Measurements from ENCODE around the gene CTDSPL.
"Not testable (repeated sequence)": the region's sequence is repeated elsewhere in the genome, so short reads cannot be mapped to it uniquely, and the experiment has no call there.

Gene CTDSPL

DNA sequence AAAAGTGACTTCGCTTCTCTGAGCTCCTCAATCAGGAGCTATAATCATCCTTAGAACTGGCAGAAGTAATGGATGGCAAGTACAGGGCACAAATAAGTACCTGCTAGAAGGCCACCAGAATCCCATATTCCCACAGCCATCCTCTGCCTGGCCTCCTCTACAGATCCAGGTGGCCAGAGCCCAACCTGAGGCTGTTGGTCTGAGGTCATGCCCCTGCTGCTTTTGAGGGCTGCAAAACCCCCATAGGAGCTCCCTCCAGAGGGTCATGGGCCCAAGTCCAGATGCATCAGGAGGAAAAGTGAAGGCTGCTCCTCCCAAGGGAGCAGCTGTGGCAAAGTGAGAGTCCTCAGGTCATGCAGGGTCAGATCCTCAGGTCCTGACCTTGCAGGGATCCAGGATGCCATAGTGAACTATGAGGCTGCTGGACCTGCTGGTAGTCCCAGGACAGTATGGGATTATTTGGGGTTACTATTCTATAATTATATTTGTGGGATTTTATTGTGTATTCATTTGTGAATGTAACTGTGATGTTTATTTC is 170.7 kb downstream of the CTDSPL start:
- DNase-seq (ENCODE audit: low read depth): no peak

DNA sequence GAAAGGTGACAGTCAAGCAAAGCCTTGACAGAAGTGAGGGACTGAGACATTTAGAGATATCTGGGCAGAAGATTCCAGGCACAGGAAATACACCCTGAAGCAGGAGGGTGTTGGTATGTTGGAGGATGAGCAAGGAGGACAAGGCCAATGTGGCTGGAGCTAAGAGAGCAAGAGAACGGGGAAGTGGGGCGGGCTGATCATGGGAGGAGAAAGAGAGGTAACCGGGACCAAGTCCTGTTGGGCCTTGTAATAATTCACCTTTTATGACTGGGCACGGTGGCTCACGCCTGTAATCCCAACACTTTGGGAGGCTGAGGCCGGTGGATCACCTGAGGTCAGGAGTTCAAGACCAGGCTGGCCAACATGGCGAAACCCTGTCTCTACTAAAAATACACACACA is 171.9 kb downstream of the CTDSPL start:
- DNase-seq (ENCODE audit: low read depth); H3K4me3 ChIP-seq (ENCODE audit: low read depth, low read length): not testable (repeated sequence)

More for the DNA sequence above, 170.7 kb downstream of the CTDSPL start:
- TF ChIP-seq, protein P1, sequence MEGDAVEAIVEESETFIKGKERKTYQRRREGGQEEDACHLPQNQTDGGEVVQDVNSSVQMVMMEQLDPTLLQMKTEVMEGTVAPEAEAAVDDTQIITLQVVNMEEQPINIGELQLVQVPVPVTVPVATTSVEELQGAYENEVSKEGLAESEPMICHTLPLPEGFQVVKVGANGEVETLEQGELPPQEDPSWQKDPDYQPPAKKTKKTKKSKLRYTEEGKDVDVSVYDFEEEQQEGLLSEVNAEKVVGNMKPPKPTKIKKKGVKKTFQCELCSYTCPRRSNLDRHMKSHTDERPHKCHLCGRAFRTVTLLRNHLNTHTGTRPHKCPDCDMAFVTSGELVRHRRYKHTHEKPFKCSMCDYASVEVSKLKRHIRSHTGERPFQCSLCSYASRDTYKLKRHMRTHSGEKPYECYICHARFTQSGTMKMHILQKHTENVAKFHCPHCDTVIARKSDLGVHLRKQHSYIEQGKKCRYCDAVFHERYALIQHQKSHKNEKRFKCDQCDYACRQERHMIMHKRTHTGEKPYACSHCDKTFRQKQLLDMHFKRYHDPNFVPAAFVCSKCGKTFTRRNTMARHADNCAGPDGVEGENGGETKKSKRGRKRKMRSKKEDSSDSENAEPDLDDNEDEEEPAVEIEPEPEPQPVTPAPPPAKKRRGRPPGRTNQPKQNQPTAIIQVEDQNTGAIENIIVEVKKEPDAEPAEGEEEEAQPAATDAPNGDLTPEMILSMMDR (conservative IDR thresholded peaks at IDR 0.05; ENCODE audit: low read depth, low read length): no peak
- H3K4me3 ChIP-seq (ENCODE audit: low read depth, low read length): no peak overlapping the region

Measured in choroid plexus epithelial cell (primary cell).